NCI-H748 treated with DMSO at 0.1 percent for 48 hours (cell line): ENCODE data around the gene TBL1XR1.

Experiments used
- DNase-seq: peaks from one replicate; lab custom pipeline; 2025; lab: John Stamatoyannopoulos, UW

TBL1XR1 gene

GRCh38 chr3:177061369-177061768, 135.9 kb downstream of the TBL1XR1 start:
- no peak for DNase-seq

- DNase-seq = no peak
These were observed 136.8 kb downstream of the TBL1XR1 start for GRCh38 chr3:177060492-177060891.

- DNase-seq = no peak
These were observed 138.6 kb downstream of the TBL1XR1 start for GRCh38 chr3:177058648-177059047.

- DNase-seq = no peak
These were observed 139.5 kb downstream of the TBL1XR1 start for GRCh38 chr3:177057768-177058167.

- DNase-seq = no peak
These were observed 140.4 kb downstream of the TBL1XR1 start for GRCh38 chr3:177056927-177057326.

GRCh38 chr3:177055605-177056571, 141.4 kb downstream of the TBL1XR1 start:
- no peak for DNase-seq

GRCh38 chr3:177053107-177053506, 144.2 kb downstream of the TBL1XR1 start:
- DNase-seq = no peak

- peak; percentile 12 for DNase-seq
These were observed 145.9 kb downstream of the TBL1XR1 start for GRCh38 chr3:177051411-177051810.

- DNase-seq = peak; percentile 33
These were observed 146.6 kb downstream of the TBL1XR1 start for GRCh38 chr3:177050501-177051237.

GRCh38 chr3:177045767-177046166, 151.5 kb downstream of the TBL1XR1 start:
- no peak for DNase-seq

GRCh38 chr3:177045222-177045621, 152.1 kb downstream of the TBL1XR1 start:
- no peak for DNase-seq

- DNase-seq = no peak
These were observed 155.3 kb downstream of the TBL1XR1 start for GRCh38 chr3:177041730-177042551.

GRCh38 chr3:177041021-177041729, 156.1 kb downstream of the TBL1XR1 start:
- DNase-seq = no peak

- DNase-seq = no peak
These were observed 157.6 kb downstream of the TBL1XR1 start for GRCh38 chr3:177039490-177040274.

- DNase-seq = no peak
These were observed 160.0 kb downstream of the TBL1XR1 start for GRCh38 chr3:177037241-177037640.

GRCh38 chr3:177035676-177036075, 161.6 kb downstream of the TBL1XR1 start:
- peak; percentile 90 for DNase-seq

GRCh38 chr3:177034832-177035475, 162.3 kb downstream of the TBL1XR1 start:
- no peak for DNase-seq

- no peak for DNase-seq
These were observed 170.6 kb downstream of the TBL1XR1 start for GRCh38 chr3:177026505-177027277.

- no peak for DNase-seq
These were observed 181.4 kb downstream of the TBL1XR1 start for GRCh38 chr3:177015881-177016280.
